HEK293 (cell line): ENCODE measurements around the gene ANKRD22.
A peak's percentile ranks its signal among the peaks of the same experiment; 100 is the strongest.

Source experiments
- GFI1B ChIP-seq: fragments of 450-650 bp; formaldehyde crosslinking; IDR thresholded peaks from 2 replicates; pipeline ENCODE4 v1.5.1; 2016; ENCODE audit warnings: missing biosample characterization, missing genetic modification characterization
- GLI4 ChIP-seq: fragments of 450-650 bp; formaldehyde crosslinking; IDR thresholded peaks from 2 replicates; pipeline ENCODE4 v1.5.1; 2016; ENCODE audit warnings: missing biosample characterization, missing genetic modification characterization
- HIC1 ChIP-seq: fragments of 450-650 bp; formaldehyde crosslinking; IDR thresholded peaks from 2 replicates; pipeline ENCODE4 v1.5.1; 2016; ENCODE audit warnings: missing biosample characterization, missing genetic modification characterization
- KLF16 ChIP-seq: fragments of 450-650 bp; formaldehyde crosslinking; IDR thresholded peaks from 2 replicates; pipeline ENCODE4 v1.5.1; 2017; ENCODE audit warnings: missing biosample characterization, missing genetic modification characterization
- KLF9 ChIP-seq: fragments of 450-650 bp; formaldehyde crosslinking; IDR thresholded peaks from 2 replicates; pipeline ENCODE4 v1.5.1; 2016; ENCODE audit warnings: missing biosample characterization, missing genetic modification characterization, low read depth
- PRDM4 ChIP-seq: fragments of 450-650 bp; formaldehyde crosslinking; IDR thresholded peaks from 2 replicates; pipeline ENCODE4 v1.5.1; 2017; ENCODE audit warnings: missing biosample characterization, missing genetic modification characterization
- ZBTB17 ChIP-seq: fragments of 450-650 bp; formaldehyde crosslinking; IDR thresholded peaks from 2 replicates; pipeline ENCODE4 v1.5.1; 2016; ENCODE audit warnings: missing biosample characterization, missing genetic modification characterization
- ZBTB44 ChIP-seq: fragments of 450-650 bp; IDR thresholded peaks from 2 replicates; pipeline ENCODE4 v1.5.1; 2018; ENCODE audit warnings: missing biosample characterization, mild to moderate bottlenecking, missing genetic modification characterization
- ZBTB7A ChIP-seq: fragments of 450-650 bp; formaldehyde crosslinking; IDR thresholded peaks from 2 replicates; pipeline ENCODE4 v1.5.1; 2016; ENCODE audit warnings: low read depth, missing biosample characterization, missing genetic modification characterization
- ZFP69B ChIP-seq: fragments of 450-650 bp; formaldehyde crosslinking; IDR thresholded peaks from 2 replicates; pipeline ENCODE4 v1.5.1; 2016; ENCODE audit warnings: missing biosample characterization, missing genetic modification characterization
- ZNF2 ChIP-seq: fragments of 450-650 bp; formaldehyde crosslinking; IDR thresholded peaks from 2 replicates; pipeline ENCODE4 v1.5.1; 2016; ENCODE audit warnings: missing biosample characterization, missing genetic modification characterization
- ZNF324 ChIP-seq: fragments of 450-650 bp; formaldehyde crosslinking; IDR thresholded peaks from 2 replicates; pipeline ENCODE4 v1.5.1; 2016; ENCODE audit warnings: missing biosample characterization, missing genetic modification characterization
- ZNF335 ChIP-seq: fragments of 450-650 bp; formaldehyde crosslinking; conservative IDR thresholded peaks from 2 replicates; pipeline ENCODE4 v1.5.1; 2016; ENCODE audit warnings: missing biosample characterization, missing genetic modification characterization
- ZNF354C ChIP-seq: fragments of 450-650 bp; formaldehyde crosslinking; IDR thresholded peaks from 2 replicates; pipeline ENCODE4 v1.5.1; 2016; ENCODE audit warnings: missing biosample characterization, missing genetic modification characterization, low read depth, borderline replicate concordance
- ZNF391 ChIP-seq: fragments of 450-650 bp; formaldehyde crosslinking; IDR thresholded peaks from 2 replicates; pipeline ENCODE4 v1.5.1; 2016; ENCODE audit warnings: low read depth, missing biosample characterization, missing genetic modification characterization, borderline replicate concordance
- ZNF792 ChIP-seq: fragments of 450-650 bp; formaldehyde crosslinking; IDR thresholded peaks from 2 replicates; pipeline ENCODE4 v1.5.1; 2016; ENCODE audit warnings: missing biosample characterization, missing genetic modification characterization
- ZSCAN16 ChIP-seq: fragments of 450-650 bp; formaldehyde crosslinking; IDR thresholded peaks from 2 replicates; pipeline ENCODE4 v1.5.1; 2016; ENCODE audit warnings: missing biosample characterization, missing genetic modification characterization
- ZSCAN30 ChIP-seq: fragments of 450-650 bp; IDR thresholded peaks from 2 replicates; pipeline ENCODE4 v1.5.1; 2018; ENCODE audit warnings: missing biosample characterization, mild to moderate bottlenecking, missing genetic modification characterization, moderate library complexity
- ZXDB ChIP-seq: fragments of 450-650 bp; formaldehyde crosslinking; IDR thresholded peaks from 2 replicates; pipeline ENCODE4 v1.5.1; 2016; ENCODE audit warnings: missing biosample characterization, missing genetic modification characterization
- TF ChIP-seq, protein P1 (sequence below): fragments of 450-650 bp; formaldehyde crosslinking; conservative IDR thresholded peaks from 2 replicates; pipeline ENCODE4 v1.5.1; 2016; ENCODE audit warnings: low read depth, missing biosample characterization, missing genetic modification characterization
- TF ChIP-seq, protein P2 (sequence below): sonication (generic); formaldehyde crosslinking; IDR thresholded peaks from 2 replicates; pipeline ENCODE4 v1.8.1; 2022; ENCODE audit warnings: mild to moderate bottlenecking, moderate library complexity, missing genetic modification reagents
- TF ChIP-seq, protein P3 (sequence below): fragments of 450-650 bp; formaldehyde crosslinking; IDR thresholded peaks from 2 replicates; pipeline ENCODE4 v1.5.1; 2016; ENCODE audit warnings: missing biosample characterization, missing genetic modification characterization

ANKRD22 gene

DNA sequence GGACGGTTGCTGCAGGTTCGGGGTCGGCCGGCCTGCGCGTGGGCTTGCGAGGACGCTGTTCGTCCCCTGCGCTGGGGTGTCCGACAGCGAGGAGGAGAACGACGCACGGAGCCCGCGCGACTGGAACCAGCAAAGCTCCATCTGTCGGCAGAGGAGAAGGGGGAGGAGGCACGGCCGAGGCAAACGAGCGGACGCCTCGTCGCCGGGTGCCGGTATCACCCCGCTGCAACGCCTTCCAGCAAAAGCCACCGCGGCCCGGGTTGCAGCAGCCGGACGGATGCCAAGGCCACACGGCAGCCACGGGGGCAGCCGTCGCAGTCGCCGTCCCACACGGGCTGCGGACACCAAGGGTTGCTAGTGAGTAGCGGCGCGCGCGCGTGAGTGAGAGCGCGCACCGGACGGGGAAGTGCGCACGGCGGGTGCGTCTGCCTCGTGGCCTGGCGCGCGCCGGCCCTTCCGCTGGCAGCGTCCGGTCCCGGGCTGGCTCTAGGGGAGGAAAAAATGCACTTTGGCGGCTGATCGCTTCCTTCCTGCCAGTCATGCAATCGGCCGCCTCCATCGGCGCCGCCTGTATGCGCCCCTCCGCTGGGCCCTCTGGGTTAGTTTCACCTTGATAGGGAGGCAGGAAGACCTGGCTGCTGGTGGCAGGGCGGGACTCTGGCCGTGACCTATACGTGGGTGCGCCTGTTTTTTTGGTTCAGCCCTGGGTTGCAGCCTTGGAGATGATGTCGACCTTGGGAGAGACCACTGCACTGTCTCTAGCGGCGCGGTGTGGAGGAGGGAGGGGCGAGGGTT, 28.8 kb upstream of the ANKRD22 start (continued):
- TF ChIP-seq, protein P1, sequence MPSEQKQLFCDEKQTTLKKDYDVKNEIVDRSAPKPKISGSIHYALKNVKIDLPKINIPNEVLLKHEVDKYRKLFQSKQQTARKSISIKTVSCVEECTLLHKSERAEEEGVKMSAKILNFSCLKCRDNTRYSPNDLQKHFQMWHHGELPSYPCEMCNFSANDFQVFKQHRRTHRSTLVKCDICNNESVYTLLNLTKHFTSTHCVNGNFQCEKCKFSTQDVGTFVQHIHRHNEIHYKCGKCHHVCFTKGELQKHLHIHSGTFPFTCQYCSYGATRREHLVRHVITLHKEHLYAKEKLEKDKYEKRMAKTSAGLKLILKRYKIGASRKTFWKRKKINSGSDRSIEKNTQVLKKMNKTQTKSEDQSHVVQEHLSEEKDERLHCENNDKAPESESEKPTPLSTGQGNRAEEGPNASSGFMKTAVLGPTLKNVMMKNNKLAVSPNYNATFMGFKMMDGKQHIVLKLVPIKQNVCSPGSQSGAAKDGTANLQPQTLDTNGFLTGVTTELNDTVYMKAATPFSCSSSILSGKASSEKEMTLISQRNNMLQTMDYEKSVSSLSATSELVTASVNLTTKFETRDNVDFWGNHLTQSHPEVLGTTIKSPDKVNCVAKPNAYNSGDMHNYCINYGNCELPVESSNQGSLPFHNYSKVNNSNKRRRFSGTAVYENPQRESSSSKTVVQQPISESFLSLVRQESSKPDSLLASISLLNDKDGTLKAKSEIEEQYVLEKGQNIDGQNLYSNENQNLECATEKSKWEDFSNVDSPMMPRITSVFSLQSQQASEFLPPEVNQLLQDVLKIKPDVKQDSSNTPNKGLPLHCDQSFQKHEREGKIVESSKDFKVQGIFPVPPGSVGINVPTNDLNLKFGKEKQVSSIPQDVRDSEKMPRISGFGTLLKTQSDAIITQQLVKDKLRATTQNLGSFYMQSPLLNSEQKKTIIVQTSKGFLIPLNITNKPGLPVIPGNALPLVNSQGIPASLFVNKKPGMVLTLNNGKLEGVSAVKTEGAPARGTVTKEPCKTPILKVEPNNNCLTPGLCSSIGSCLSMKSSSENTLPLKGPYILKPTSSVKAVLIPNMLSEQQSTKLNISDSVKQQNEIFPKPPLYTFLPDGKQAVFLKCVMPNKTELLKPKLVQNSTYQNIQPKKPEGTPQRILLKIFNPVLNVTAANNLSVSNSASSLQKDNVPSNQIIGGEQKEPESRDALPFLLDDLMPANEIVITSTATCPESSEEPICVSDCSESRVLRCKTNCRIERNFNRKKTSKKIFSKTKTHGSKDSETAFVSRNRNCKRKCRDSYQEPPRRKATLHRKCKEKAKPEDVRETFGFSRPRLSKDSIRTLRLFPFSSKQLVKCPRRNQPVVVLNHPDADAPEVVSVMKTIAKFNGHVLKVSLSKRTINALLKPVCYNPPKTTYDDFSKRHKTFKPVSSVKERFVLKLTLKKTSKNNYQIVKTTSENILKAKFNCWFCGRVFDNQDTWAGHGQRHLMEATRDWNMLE (tag by site-specific recombination) = no peak
- TF ChIP-seq ZNF354C (tag by site-specific recombination) (no peak), KLF9 (tag by site-specific recombination) (peak; percentile 75; the same call in 1 of the 2 replicates), ZSCAN16 (tag by site-specific recombination) (peak; percentile 61; the same call in 1 of the 2 replicates), ZFP69B (tag by site-specific recombination) (0 out of 2 replicates have a peak, but pooled peaks have one; percentile 36), ZSCAN30 (tag by site-specific recombination) (peak; percentile 43), PRDM4 (tag by site-specific recombination) (0 out of 2 replicates have a peak, but pooled peaks have one; percentile 3), ZBTB7A (tag by site-specific recombination) (0 out of 2 replicates have a peak, but pooled peaks have one; percentile 32), ZNF391 (0 out of 2 replicates have a peak, but pooled peaks have one; percentile 36), ZBTB44 (tag by site-specific recombination) (no peak), ZNF792 (tag by site-specific recombination) (peak; percentile 89), GFI1B (tag by site-specific recombination) (no peak), ZXDB (tag by site-specific recombination) (peak; percentile 94), ZNF324 (tag by site-specific recombination) (peak; percentile 81), ZBTB17 (tag by site-specific recombination) (peak; percentile 74), ZNF335 (peak; percentile 72), KLF16 (tag by site-specific recombination) (peak; percentile 93), GLI4 (peak; percentile 91), ZNF2 (tag by site-specific recombination) (peak; percentile 84), HIC1 (peak; percentile 30; the same call in 1 of the 2 replicates)
- TF ChIP-seq, protein P2, sequence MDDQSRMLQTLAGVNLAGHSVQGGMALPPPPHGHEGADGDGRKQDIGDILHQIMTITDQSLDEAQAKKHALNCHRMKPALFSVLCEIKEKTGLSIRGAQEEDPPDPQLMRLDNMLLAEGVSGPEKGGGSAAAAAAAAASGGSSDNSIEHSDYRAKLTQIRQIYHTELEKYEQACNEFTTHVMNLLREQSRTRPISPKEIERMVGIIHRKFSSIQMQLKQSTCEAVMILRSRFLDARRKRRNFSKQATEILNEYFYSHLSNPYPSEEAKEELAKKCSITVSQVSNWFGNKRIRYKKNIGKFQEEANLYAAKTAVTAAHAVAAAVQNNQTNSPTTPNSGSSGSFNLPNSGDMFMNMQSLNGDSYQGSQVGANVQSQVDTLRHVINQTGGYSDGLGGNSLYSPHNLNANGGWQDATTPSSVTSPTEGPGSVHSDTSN (CRISPR knock-in tag) = peak; percentile 53
- TF ChIP-seq, protein P3, sequence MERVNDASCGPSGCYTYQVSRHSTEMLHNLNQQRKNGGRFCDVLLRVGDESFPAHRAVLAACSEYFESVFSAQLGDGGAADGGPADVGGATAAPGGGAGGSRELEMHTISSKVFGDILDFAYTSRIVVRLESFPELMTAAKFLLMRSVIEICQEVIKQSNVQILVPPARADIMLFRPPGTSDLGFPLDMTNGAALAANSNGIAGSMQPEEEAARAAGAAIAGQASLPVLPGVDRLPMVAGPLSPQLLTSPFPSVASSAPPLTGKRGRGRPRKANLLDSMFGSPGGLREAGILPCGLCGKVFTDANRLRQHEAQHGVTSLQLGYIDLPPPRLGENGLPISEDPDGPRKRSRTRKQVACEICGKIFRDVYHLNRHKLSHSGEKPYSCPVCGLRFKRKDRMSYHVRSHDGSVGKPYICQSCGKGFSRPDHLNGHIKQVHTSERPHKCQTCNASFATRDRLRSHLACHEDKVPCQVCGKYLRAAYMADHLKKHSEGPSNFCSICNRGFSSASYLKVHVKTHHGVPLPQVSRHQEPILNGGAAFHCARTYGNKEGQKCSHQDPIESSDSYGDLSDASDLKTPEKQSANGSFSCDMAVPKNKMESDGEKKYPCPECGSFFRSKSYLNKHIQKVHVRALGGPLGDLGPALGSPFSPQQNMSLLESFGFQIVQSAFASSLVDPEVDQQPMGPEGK (tag by site-specific recombination) = peak; percentile 37
